Fibroblast of skin of left biceps (primary cell): Measurements from ENCODE around the gene MAPK7.
"Not testable (repeated sequence)": the region's sequence is repeated elsewhere in the genome, so short reads cannot be mapped to it uniquely, and the experiment has no call there.

ENCODE experiments used
- DNase-seq, 2 experiments: peaks; one replicate each; pipeline ENCODE4 v3.0.0-alpha.2; 2013; ENCODE audit warnings: low read depth in 2 of 2

MAPK7 gene

DNA sequence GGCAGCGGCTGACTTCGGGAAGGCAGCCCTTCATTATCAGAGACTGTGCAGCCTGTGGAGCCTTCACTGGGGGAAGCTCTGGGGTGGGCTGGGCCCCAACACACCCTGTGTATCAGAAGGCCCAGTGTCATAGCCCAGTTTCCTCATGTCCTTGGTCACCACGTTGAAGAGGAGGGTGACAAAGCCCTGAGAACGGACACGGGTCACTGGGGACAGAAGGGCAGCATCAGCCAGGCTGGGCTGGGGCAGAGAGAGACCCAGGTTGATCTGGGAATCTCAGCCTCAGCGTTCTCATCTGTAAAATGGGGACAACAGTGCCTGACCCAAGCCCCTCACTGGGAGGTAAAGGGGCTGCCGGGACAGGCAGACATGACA lies 35.1 kb upstream of the MAPK7 start:
- DNase-seq: no peak

DNA sequence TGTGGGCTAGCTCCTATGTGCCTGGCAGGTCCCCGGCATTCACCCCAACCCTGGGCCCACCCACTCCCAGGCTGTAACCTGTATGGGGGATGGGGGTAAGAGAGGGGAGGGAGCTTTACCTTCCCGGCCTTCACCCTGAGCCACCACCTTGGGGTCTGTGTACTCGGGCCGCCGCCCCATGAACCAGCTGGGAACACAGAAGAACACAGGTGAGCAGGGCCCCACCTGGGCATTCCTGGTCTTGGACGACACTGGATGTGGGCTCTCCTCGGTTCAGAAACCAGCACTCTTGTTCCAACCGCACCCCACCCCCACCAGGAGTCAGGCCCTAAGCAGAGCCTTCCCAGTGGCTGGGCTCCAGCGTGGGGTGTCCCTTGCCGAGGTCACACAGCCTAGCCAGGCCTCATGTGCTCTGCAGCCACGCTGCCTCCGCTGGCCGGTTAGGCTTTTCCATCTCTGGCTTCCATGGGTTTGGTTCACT lies 34.6 kb upstream of the MAPK7 start:
- DNase-seq: no peak

DNA sequence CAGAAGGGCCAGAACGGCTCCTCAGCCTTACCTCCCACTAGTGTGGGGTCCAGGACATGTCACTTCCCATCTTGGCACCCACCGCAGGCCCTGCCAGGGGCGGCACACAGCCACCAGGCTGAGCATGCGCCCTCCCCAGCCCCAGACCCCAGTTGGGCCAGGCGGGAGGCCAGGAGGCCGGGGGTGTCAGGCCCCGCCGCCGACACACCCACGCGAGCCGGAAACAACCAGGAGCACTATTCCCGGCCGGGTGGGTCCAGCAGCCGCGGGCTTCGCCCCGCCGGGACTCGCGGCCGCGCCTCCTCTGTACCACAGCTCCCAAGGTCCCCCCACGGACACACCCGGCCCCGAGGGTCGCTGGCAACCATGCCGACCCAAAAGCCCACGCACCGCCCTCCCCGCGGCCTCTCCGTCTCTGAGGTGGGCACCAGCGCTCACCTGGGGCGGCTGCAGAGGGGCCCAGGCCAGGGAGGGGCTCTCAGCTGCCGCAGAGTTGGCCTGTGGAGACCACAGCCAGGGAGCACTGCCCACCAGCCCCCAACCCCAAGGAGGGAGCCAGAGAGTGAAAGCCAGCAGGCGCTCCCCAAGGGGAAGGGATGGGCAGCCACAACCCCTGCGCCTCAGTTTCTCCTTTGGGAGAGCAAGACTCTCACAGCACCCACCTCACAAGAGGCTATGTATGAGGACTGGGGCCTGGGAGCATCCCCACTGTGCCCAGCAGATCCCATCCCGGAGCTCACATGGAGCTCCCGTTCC lies 33.8 kb upstream of the MAPK7 start:
- DNase-seq: no peak

DNA sequence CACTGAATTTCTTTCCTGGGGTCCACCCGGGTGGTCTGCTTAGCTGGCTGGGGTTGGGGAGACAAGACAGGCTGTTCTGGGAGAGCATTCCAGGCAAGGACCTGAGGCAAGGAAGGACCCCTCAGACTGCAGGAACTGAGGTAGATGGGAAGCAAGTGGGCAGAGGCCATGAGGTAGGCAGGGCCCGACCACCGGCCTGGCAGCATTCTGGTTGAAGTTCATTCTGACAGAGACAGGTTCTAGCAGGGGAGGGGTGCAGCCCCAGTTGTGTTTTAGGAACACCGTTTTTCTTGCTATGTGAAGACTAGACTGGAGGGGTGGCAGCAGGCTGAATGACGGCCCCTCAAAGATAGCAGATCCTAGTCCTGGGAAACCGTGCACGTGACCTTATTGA lies 33.2 kb upstream of the MAPK7 start:
- no peak for DNase-seq

DNA sequence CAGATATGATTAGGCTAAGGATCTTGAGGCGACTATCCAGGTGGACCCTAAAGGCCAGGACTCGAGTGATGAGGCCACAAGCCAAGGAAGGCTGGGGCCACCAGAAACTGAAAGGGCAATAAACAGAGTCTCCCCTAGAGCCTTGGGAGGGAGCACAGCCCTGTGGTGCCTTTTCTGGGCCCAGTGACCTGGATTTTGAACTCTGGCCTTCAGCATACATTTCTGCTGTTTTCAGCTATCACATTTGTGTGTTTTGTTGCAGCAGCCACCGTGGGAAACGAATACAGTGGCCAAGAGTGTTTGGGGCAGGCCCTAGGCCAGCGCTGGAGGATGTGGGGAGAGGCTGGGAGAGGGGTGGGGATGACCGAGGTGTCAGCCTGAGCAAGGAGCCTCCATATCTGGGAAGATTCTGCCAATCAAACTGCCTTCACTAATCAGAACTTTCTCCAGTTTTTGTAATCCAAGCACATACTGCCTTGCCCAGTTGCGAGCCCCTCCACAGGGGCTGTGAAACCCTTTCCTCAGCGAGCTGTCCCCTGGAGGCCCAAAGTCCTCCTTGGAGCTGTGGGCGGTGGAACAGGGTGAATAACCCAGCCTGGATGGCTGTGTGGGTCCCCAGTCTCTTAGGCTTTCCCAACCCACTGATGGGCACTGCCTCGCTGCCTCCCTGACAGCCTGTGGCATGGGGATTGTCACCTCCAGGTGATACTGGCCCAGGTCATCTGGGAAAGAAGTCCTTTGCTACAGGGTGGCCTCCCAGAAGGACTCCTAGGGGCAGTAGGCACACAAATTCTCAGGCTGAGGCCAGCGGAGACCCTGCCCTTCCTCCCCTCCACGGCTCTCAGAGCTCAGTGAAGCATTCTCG lies 32.6 kb upstream of the MAPK7 start:
- DNase-seq: no peak

DNA sequence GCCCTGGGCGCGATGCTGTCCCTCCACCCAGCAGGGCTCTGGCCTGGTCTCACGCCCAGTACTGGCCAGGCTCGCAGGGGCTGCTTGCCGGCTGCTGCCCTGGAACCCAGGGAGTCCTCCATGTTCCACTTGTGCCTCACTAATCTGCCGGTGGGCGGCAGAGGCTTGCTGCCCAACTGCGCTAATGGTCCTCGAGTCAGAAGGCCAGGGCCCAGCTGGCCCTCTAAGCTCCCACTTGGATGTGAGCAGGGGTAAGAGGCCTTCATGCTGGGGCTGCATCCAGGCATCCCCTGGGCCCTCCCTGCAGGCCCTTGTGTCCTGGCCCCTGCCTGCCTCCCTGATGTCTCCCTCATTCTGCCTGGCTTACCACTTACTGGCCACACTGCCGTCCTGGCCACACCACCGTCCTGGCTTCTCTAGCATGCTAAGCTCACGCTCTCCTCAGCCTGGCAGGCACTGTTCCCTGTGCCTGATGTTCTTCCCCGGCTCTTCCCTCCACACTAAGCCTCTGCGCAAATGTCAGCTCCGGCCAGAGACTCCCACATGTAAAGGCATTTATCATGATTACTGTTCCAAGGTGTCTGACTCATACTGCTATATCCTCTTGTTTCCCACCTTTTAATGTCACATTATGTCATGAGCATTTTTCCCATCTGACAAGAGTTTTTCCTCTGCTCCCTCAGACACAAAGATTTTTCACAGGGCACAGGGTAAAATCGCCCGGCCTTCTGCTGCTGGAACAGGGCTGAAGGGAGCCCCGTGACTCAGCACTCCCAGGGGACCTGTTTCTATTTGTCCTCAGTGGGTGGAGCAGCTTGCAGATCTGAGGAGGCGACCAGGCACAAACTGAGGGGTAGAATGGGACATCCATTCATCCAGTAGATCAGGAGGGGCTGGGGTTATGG lies 31.7 kb upstream of the MAPK7 start:
- DNase-seq: peak in 1 of 2 experiments; percentile 23

DNA sequence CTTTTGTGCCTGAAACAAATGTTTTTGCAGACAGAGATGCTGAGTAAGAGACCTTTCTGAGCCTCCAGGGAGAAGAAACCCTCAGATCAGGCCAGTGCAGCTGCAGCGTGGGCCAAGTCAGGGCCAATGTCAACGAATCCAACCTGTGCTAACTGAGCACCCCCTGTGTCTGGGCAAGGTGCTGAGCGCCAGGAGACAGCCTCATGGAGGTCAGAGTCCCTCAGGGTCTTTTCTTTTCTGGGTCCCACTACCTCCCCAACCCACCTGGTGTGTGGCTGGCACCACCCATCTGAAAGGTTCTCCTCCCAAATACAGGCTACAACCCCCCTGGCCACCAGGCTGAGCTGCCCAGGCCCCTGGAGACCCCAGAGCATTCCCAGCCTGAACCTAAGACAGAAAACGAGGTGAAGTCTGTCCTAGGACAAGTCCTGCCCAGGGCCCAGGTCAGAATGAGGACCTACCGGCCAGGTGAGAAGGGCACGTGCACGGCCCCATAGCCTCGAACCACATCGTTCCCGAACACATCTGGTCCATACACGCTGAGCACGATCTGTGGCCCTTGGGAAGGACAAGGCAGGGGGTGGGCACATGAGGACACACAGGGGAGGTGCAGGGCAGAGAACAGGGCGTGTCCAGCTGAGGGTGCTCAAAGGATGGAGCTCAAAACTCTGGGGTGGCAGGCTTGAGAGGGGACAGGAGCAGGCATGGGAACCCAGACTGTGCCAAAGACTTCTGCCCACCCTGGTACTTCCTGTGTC lies 30.8 kb upstream of the MAPK7 start:
- no peak for DNase-seq

DNA sequence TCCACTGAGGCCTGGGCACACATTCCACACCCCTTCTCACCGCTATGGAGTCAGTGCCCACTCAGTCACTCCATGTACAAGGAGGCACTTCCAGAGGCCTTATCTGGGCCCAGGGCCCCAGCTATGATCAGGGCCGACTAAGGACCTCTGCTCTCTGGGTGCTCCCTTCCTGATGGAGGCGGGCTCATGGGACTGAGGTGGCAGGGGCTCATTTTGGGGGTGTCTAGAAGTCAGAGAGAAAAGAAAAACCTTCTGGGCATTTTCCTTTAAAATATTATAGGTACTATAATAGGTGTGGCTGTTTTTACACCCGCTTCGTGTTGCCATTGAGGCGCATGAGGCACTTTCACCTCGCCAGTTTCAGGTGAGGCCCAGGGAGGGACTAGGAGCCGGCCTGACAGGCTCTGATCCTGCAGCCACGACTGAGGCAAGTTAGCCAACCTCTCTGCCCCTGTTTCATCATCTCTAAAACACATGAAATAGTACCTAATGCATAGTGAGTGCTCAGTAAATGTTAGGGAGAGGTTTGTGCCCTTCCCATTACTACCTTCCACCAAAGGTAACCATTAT lies 30.1 kb upstream of the MAPK7 start:
- no peak for DNase-seq

DNA sequence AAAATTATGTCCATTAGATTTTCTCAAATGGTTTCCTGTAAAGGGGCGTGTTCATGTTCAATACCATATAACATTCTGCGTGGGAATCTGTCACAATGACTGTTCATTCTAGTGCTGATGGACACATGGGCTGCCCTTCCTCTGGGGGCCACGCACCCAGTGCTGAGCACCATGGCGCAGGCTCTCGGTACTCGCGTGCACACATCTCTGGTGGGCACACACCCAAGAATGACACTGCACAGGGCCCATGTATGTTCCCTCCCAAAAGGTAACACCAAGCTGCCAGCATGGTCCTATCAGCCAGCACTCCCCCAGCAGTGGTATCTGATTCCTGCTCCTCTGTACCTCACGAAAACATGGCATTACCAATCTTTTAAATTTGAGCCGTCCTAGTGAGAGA lies 29.5 kb upstream of the MAPK7 start:
- no peak for DNase-seq

DNA sequence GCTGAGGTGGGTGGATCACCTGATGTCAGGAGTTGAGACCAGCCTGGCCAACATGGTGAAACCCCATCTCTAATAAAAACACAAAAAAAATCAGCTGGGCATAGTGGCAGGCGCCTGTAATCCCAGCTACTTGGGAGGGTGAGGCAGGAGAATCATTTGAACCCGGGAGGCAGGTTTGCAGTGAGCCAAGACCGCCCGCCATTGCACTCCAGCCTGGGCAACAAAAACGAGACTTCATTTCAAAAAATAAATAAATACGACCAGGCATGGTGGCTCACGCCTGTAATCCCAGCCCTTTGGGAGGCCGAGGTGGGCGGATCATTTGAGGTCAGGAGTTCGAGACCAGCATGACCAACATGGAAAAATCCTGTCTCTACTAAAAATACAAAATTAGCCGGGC lies 24.9 kb upstream of the MAPK7 start:
- not testable (repeated sequence) for DNase-seq

DNA sequence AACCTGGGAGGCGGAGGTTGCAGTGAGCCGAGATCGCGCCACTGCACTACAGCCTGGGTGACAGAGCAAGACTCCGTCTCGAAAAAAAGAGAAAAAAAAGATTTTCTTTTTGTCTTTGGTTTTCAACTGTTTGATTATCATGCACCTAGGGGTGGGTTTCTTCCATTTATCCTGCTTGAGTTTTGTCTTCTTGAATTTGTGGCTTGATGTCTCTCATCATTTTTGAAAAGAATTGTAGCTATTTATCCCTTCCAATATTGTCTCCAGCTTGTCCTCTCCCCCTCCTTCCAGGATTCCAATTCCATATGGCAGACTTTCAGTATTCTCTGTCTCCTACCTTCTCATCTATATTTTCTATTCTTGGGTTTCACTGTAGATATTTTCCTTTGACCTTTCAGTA lies 23.6 kb upstream of the MAPK7 start:
- no peak for DNase-seq

DNA sequence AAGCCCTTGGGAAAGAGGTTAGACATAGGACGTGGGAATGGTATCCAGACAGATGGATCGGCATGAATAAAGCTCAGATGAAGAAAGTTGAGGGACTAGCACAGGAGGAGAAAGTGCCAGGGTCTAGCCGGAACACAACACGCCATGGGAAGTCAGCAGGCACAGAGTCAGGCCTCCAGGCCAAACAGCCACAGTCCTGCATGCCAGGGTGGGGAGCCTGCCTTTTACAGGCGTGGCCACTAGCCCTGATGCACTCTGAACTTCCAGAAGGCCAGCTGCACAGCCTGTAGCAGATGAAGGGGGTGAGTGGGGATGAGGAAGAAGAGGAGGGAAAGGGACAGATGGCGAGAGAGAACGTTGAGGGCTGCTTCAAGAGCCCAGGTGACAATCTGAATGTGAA lies 20.9 kb upstream of the MAPK7 start:
- DNase-seq: no peak

DNA sequence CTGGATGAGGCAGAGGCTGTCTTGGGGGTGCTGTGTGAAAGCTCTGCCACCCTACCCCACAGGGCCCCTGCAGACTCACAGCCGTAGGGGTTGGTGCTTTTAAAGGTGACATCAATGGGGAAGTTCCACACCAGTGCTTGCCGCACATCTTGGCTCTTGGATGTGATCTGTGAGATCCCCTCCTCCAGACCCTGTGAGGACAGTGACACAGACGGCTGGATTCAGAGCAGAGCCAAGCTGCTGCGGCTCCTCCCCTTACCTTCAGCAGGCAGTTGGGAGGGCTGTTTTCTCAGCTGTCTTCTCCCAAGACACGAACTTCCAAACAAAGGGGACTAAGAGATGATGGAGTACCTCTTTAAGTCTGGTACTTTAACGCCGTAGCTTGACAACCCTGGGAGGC lies 20.5 kb upstream of the MAPK7 start:
- no peak for DNase-seq

DNA sequence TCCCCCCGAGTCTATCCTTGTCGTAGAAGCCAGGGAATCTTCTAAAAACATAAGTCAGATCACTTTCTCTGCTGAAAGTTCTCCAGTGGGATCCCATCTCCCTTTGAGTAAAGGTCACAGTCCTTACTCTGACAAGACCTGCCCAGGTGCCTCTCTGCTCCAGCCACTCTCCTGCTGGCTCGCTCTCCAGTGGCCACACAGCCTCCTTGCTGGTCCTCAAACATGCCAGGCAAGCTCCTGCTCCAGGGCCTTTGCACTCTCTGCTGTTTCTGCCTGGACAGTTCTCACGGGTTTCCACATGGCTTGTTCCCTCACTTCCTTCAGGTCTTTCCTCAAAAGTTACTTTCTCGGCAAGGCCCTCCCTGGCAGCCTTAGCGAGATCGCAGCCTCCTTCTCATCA lies 19.1 kb upstream of the MAPK7 start:
- no peak for DNase-seq

DNA sequence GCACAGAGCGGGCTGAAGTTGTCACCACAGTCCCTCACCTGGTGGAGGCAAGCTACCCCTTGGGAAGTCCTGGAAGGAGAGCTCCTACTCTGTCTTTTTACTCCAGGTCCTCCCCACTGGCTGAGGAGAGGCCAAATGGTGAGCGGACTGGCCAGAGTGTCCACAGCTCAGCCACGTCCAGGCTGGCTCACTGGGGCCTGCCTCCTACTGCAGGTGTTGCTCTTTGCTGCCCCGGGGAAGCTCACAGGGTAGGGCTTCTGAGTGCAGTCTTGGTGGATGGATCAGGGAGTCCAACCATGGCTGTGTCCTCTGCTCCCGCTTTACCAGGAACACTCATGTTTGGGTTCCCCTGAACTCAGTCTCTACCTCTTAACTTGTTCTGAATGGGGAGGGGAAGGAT lies 18.4 kb upstream of the MAPK7 start:
- no peak for DNase-seq

DNA sequence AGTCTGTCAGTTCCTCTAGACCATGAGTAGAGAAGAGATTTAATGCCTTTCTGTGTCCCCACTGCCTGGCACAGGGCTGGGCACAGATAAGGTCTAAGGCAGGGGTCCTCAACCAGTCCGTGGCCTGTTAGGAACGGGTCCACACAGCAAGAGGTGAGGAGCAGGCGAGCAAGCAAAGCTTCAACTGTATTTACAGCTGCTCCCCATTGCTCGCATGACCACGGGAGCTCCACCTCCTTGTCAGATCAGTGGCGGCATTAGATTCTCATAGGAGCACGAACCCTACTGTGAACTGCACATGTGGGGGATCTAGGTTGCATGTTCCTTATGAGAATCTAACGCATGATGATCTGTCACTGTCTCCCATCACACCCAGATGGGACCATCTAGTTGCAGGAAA lies 17.5 kb upstream of the MAPK7 start:
- DNase-seq: no peak

DNA sequence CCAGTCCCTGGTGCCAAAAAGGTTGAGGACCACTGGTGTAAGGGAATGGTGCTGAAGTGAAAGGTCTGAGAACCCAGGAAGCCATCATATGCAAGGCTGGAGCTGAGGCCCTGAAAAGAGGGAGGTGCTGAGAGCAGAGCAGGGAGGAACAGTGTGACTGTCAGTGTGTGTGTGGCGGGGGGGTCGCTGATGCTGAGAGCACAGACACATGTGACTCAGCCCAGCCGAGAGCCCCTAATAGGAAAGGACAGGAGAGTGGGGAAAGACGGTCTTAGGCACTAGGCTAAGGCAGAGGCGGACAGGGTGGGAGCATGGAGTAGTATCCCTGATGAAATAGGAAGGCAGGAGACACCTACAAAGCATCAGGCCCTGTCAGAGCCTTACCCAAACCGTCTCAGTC lies 17.0 kb upstream of the MAPK7 start:
- no peak for DNase-seq

DNA sequence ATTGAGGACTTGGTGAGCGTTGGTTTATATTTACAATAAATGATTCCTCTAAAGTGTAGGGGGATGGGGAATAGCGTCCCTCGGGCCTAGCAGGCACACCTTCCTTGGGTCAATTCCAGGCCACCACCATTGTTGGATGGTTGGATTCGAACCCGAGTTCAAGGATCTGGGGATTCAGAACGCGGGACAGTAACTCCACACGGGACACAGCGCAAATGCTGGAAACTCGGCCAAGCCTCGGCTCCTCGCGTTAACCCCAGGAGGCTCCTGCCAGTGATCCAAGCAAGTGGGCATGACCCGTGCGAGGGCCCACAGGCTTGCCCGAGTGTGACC lies 16.4 kb upstream of the MAPK7 start:
- no peak for DNase-seq

DNA sequence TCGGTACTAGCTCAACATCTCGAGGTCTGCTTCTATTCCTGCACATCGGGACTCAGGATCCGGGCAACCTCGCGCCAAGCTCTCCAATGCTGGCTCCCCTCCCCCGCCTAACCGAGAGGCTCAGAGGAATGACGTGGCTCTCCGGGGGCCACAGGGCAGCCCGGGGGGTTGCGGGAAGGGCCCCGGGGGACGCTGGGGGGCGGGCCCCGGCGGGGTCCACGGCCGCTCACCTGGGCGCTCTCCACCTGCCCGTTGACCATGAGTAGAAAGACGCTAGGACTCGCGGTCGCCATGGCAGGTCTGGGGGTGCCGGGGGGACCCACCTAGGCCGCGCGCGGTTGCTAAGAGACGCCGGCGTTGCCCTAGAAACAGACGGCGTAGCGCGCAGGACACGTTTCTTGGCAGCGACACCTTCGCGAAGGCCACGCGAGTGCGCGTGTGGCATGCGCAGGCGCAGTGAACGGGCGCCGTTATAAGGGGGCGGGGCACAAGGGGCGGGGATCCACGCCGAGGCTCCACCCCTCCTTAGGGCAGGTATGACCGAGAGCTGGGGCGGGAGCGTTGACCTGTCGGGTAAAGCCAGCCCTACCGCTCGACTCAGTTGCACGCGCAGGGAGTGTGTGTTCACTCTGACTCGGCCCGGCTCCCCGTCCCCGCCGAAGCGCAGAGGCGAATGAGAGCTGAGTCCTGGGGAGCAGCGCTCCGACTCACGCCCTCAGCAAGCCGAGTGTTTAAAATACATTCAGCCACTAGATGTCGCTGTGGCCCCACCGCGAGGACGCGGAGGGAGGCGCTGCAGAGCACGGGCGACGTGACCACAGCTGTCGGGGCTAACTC lies 15.8 kb upstream of the MAPK7 start, which contains the start of gene B9D1:
Gene B9D1 (minus strand): TSS at position 447 of the 837 bp plus-strand sequence. CDS start 154 bp downstream, at position 293.
- peak; percentile 78 to 80 for DNase-seq

DNA sequence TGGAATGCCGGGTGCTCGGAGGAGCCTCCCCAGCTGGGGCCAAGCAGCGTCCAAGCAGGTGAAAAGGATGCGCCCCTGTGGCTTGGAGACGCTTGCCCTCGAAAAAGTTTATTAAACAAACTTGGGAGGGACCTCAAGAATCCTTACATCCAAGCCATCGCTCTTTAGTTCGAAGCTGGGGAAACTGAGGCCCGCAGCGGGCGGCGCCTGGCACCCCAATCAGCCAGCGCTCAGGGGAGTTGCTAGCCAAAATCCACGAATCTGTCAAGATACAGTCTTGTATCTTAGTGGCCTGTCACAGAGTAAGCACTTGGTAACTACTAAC lies 15.2 kb upstream of the MAPK7 start:
- no peak for DNase-seq
